ENCODE results near the gene METTL18. TPM values are rescaled to one million over a fixed set of nuclear protein-coding genes. Genes with fewer than 3 reads are reported as not detected.

METTL18 gene
- total RNA-seq, 1 donor from 2014 or later = 12.7 TPM

DNA sequence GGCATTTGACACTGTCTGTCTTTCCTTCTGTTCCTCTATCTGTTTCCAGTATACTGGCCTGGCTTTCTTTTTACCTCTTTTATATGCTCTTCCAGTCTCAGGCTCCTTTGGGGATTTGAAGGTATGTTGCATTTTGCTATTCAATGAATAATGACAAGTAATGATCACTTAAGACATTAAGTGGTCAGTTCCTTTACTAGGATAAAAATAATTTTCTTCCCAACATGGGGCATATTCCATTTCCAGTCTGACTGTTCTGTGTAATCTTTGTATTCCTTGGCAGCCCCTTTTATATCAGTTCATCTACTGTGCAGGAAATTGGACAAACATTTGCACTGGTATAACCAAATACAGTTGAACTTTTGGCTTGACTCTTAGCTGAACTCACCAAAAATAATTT lies 15.6 kb downstream of the METTL18 start:
- no peaks in the 10 kb centered on the region for H3K36me3 Mint-ChIP-seq (ENCODE audit: insufficient read depth)
- peak overlapping the region; percentile 46 for H3K27ac Mint-ChIP-seq

DNA sequence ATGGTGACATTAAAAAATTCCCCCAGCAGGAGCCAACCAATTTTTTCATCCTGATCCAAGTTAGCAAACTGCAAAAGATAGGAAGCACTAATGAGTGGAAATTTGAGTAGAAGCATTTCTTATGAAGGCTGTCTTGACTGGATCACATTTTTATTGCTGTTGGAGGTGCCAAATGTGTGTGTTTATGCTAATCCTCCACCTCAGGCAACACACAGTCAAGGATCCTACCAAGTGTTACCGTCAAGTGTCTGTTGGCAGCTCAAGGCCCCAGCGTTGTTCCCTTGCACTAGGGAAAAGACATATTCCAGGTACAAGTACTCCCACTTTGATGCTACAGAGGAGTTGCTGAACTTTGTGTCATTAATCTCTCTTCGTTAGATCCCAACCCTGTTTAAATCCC lies 18.3 kb downstream of the METTL18 start:
- no peak for DNase-seq (ENCODE audit: low spot score, unreplicated experiment)
- H3K27ac Mint-ChIP-seq = no peak overlapping the region
- peaks cover 23% of the 10 kb centered on the region for H3K4me1 Mint-ChIP-seq (ENCODE audit: low read depth)
- H3K36me3 Mint-ChIP-seq (ENCODE audit: insufficient read depth) = no peaks in the 10 kb centered on the region
- H3K9me3 Mint-ChIP-seq (ENCODE audit: low read depth) = peaks cover 3% of the 10 kb centered on the region
- TF ChIP-seq, protein P1, sequence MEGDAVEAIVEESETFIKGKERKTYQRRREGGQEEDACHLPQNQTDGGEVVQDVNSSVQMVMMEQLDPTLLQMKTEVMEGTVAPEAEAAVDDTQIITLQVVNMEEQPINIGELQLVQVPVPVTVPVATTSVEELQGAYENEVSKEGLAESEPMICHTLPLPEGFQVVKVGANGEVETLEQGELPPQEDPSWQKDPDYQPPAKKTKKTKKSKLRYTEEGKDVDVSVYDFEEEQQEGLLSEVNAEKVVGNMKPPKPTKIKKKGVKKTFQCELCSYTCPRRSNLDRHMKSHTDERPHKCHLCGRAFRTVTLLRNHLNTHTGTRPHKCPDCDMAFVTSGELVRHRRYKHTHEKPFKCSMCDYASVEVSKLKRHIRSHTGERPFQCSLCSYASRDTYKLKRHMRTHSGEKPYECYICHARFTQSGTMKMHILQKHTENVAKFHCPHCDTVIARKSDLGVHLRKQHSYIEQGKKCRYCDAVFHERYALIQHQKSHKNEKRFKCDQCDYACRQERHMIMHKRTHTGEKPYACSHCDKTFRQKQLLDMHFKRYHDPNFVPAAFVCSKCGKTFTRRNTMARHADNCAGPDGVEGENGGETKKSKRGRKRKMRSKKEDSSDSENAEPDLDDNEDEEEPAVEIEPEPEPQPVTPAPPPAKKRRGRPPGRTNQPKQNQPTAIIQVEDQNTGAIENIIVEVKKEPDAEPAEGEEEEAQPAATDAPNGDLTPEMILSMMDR (IDR thresholded peaks at IDR 0.05; ENCODE audit: unreplicated experiment) = no peak
- no peaks in the 10 kb centered on the region for H3K27me3 Mint-ChIP-seq
- no peak overlapping the region for H3K4me3 Mint-ChIP-seq (ENCODE audit: low read depth)

More for the DNA sequence above, 15.6 kb downstream of the METTL18 start:
- Mint-ChIP-seq H3K4me1 (ENCODE audit: low read depth) (peaks cover 29% of the 10 kb centered on the region), H3K27me3 (no peaks in the 10 kb centered on the region), H3K9me3 (ENCODE audit: low read depth) (peaks cover 10% of the 10 kb centered on the region), H3K4me3 (ENCODE audit: low read depth) (no peak overlapping the region)
- TF ChIP-seq, protein P1 (IDR thresholded peaks at IDR 0.05; ENCODE audit: unreplicated experiment) = no peak
- no peak for DNase-seq (ENCODE audit: low spot score, unreplicated experiment)

DNA sequence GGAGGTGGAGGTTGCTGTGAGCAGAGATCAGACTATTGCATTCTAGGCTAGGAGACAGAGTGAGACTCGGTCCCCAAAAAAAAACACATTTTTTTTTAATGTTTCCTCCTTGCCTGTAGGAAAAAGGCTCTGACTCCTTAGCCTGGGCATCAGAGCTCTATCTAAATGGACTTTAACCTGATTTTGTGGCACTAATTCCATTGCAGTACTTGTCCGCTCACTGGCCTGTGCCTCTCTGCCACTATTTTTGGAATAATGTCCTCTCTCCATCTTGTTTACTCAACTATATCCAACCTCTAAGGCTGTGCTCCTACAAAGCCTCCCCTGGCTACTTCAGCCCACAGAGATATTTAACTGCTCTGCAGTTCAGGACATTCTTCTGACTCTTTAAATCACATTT lies 26.5 kb downstream of the METTL18 start:
- TF ChIP-seq, protein P1 (IDR thresholded peaks at IDR 0.05; ENCODE audit: unreplicated experiment) = no peak
- no peak overlapping the region for H3K27ac Mint-ChIP-seq
- no peak overlapping the region for H3K4me3 Mint-ChIP-seq (ENCODE audit: low read depth)
- no peak for DNase-seq (ENCODE audit: low spot score, unreplicated experiment)
- H3K9me3 Mint-ChIP-seq (ENCODE audit: low read depth) = no peaks in the 10 kb centered on the region
- no peaks in the 10 kb centered on the region for H3K27me3 Mint-ChIP-seq
- peaks cover 20% of the 10 kb centered on the region for H3K4me1 Mint-ChIP-seq (ENCODE audit: low read depth)
- no peaks in the 10 kb centered on the region for H3K36me3 Mint-ChIP-seq (ENCODE audit: insufficient read depth)

DNA sequence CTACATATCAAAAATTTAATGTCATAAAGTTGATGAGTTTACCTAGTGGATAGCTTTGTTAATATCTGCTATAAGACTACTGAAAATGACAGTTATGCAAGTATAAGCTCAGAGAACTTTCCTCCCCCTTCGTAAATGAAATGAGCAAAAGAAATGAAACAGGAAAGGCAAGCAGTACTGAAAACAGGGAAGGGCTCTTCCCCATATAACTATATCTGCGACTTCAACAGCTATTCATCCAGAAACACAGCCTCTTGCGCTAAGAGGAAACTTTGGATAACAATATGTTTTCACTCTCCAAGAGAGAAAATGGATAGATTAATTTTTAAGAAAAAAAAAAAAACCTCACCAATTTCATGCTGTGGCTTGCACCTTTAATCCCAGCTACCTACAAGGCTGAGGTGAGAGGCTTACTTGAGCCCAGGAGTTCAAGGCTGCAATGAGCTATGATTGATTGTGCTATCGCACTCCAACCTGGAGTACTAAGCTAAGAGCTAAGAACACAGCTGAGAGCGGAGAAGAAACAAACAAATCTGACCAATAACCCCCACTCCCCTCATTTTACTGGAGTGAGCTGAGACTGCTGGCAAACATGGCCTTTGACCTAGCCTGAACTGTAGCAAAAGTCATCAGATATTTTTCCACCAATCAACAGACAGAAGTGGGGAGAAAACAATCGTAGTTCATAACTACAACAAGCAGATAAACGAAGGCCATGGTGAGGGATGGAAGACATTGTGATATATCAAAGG lies 29.0 kb downstream of the METTL18 start:
- Mint-ChIP-seq H3K27ac (peak overlapping the region; percentile 83), H3K4me1 (ENCODE audit: low read depth) (peaks cover 20% of the 10 kb centered on the region), H3K9me3 (ENCODE audit: low read depth) (peaks cover 2% of the 10 kb centered on the region), H3K36me3 (ENCODE audit: insufficient read depth) (no peaks in the 10 kb centered on the region), H3K4me3 (ENCODE audit: low read depth) (peak overlapping the region; percentile 11), H3K27me3 (no peaks in the 10 kb centered on the region)
- TF ChIP-seq, protein P1 (IDR thresholded peaks at IDR 0.05; ENCODE audit: unreplicated experiment) = no peak
- no peak for DNase-seq (ENCODE audit: low spot score, unreplicated experiment)

DNA sequence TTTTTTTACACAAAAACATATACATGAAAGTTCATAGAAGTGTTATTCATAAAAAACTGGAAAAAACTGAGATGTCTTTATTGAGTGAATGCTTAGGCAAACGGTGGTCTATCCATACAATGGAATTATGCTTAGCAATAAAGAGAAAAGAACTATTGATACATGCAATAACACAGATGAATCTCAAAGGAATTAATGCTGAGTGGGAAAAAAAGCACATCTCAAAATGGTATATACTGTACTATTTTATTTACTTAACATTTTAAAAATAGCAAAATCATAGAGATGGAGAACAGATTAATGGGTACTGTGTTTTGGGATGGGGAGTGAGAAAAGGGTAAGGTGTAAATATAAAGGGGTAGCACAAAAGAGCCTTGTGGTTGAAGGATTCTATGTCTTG lies 29.8 kb downstream of the METTL18 start:
- no peak overlapping the region for H3K27ac Mint-ChIP-seq

More for the DNA sequence above, 29.8 kb downstream of the METTL18 start:
- Mint-ChIP-seq H3K27me3 (no peaks in the 10 kb centered on the region), H3K9me3 (ENCODE audit: low read depth) (peaks cover 10% of the 10 kb centered on the region), H3K36me3 (ENCODE audit: insufficient read depth) (no peaks in the 10 kb centered on the region), H3K4me1 (ENCODE audit: low read depth) (peaks cover 20% of the 10 kb centered on the region), H3K4me3 (ENCODE audit: low read depth) (no peak overlapping the region)
- DNase-seq (ENCODE audit: low spot score, unreplicated experiment) = no peak
- TF ChIP-seq, protein P1 (IDR thresholded peaks at IDR 0.05; ENCODE audit: unreplicated experiment) = no peak

Measured in progenitor cell of endocrine pancreas (in vitro differentiated cells).